ENCODE measurements around the gene BRK1. TPM values are rescaled to one million over a fixed set of nuclear protein-coding genes. Genes with fewer than 3 reads are reported as not detected.
"Not testable (repeated sequence)": the region's sequence is repeated elsewhere in the genome, so short reads cannot be mapped to it uniquely, and the experiment has no call there.

BRK1 gene
- total RNA-seq, 1 experiment from 2014 or later: 123 TPM

GRCh38 chr3:10091387-10091786 lies 24.1 kb upstream of the BRK1 start:
- intact Hi-C loops (cut with micrococcal nuclease; ENCODE audit: unreplicated experiment); DNase-seq (ENCODE audit: low spot score); H3K4me3 ChIP-seq (ENCODE audit: low read depth, low read length, poor library complexity, severe bottlenecking); H3K27ac ChIP-seq (ENCODE audit: low read depth, low read length, poor library complexity, severe bottlenecking); POLR2A ChIA-PET (ENCODE audit: low non-redundant PET); H3K27me3 ChIP-seq (replicated peaks; ENCODE audit: insufficient read depth, low read depth, low read length, poor library complexity); H3K4me1 ChIP-seq (ENCODE audit: insufficient read depth, low read length, poor library complexity, severe bottlenecking); BruUV-seq (replicated peaks); H3K9me3 ChIP-seq (ENCODE audit: low read depth, low read length, poor library complexity, severe bottlenecking); CTCF ChIA-PET: not testable (repeated sequence)
- peaks cover 56% of the 10 kb centered on the region for H3K36me3 ChIP-seq (ENCODE audit: insufficient read depth, low read length, poor library complexity, severe bottlenecking)

GRCh38 chr3:10093678-10094077 lies 21.8 kb upstream of the BRK1 start:
- no peak for DNase-seq (ENCODE audit: low spot score)
- no peak overlapping the region for H3K4me3 ChIP-seq (ENCODE audit: low read depth, low read length, poor library complexity, severe bottlenecking)
- TF ChIP-seq CTCF (conservative IDR thresholded peaks at IDR 0.05; ENCODE audit: low read depth, low read length): no peak
- no peak for TF ChIP-seq EZH2 (IDR thresholded peaks at IDR 0.05; ENCODE audit: borderline replicate concordance, low read depth, low read length, poor library complexity, severe bottlenecking)
- BruUV-seq (replicated peaks): no TSS peak
- H3K27me3 ChIP-seq (replicated peaks; ENCODE audit: insufficient read depth, low read depth, low read length, poor library complexity): no peaks in the 10 kb centered on the region
- ChIA-PET POLR2A (ENCODE audit: low non-redundant PET) (no interaction called here), CTCF (no interaction called here)
- no peaks in the 10 kb centered on the region for H3K4me1 ChIP-seq (ENCODE audit: insufficient read depth, low read length, poor library complexity, severe bottlenecking)
- intact Hi-C loops (cut with micrococcal nuclease; ENCODE audit: unreplicated experiment): no loop called here
- H3K27ac ChIP-seq (ENCODE audit: low read depth, low read length, poor library complexity, severe bottlenecking): no peak overlapping the region
- H3K9me3 ChIP-seq (ENCODE audit: low read depth, low read length, poor library complexity, severe bottlenecking): no peaks in the 10 kb centered on the region
- peaks cover 39% of the 10 kb centered on the region for H3K36me3 ChIP-seq (ENCODE audit: insufficient read depth, low read length, poor library complexity, severe bottlenecking)

- Histone ChIP-seq H3K27me3 (replicated peaks; ENCODE audit: insufficient read depth, low read depth, low read length, poor library complexity) (no peaks in the 10 kb centered on the region), H3K27ac (ENCODE audit: low read depth, low read length, poor library complexity, severe bottlenecking) (no peak overlapping the region), H3K4me3 (ENCODE audit: low read depth, low read length, poor library complexity, severe bottlenecking) (no peak overlapping the region), H3K36me3 (ENCODE audit: insufficient read depth, low read length, poor library complexity, severe bottlenecking) (peaks cover 23% of the 10 kb centered on the region), H3K9me3 (ENCODE audit: low read depth, low read length, poor library complexity, severe bottlenecking) (no peaks in the 10 kb centered on the region), H3K4me1 (ENCODE audit: insufficient read depth, low read length, poor library complexity, severe bottlenecking) (no peaks in the 10 kb centered on the region)
- DNase-seq (ENCODE audit: low spot score): no peak
- TF ChIP-seq CTCF (conservative IDR thresholded peaks at IDR 0.05; ENCODE audit: low read depth, low read length) (no peak), EZH2 (IDR thresholded peaks at IDR 0.05; ENCODE audit: borderline replicate concordance, low read depth, low read length, poor library complexity, severe bottlenecking) (no peak)
- BruUV-seq (replicated peaks): no TSS peak
- POLR2A ChIA-PET (ENCODE audit: low non-redundant PET): no interaction called here
- intact Hi-C loops (cut with micrococcal nuclease; ENCODE audit: unreplicated experiment): no loop called here
- CTCF ChIA-PET: no interaction called here
Observed at GRCh38 chr3:10099041-10099440, 16.4 kb upstream of the BRK1 start.

GRCh38 chr3:10106919-10107318 lies 8.6 kb upstream of the BRK1 start:
- BruUV-seq (replicated peaks): no TSS peak
- Histone ChIP-seq H3K4me1 (ENCODE audit: insufficient read depth, low read length, poor library complexity, severe bottlenecking) (no peaks in the 10 kb centered on the region), H3K4me3 (ENCODE audit: low read depth, low read length, poor library complexity, severe bottlenecking) (no peak overlapping the region), H3K36me3 (ENCODE audit: insufficient read depth, low read length, poor library complexity, severe bottlenecking) (no peaks in the 10 kb centered on the region), H3K27me3 (replicated peaks; ENCODE audit: insufficient read depth, low read depth, low read length, poor library complexity) (no peaks in the 10 kb centered on the region), H3K27ac (ENCODE audit: low read depth, low read length, poor library complexity, severe bottlenecking) (no peak overlapping the region), H3K9me3 (ENCODE audit: low read depth, low read length, poor library complexity, severe bottlenecking) (no peaks in the 10 kb centered on the region)
- DNase-seq (ENCODE audit: low spot score): no peak
- TF ChIP-seq EZH2 (IDR thresholded peaks at IDR 0.05; ENCODE audit: borderline replicate concordance, low read depth, low read length, poor library complexity, severe bottlenecking): no peak
- TF ChIP-seq CTCF (conservative IDR thresholded peaks at IDR 0.05; ENCODE audit: low read depth, low read length): no peak
- POLR2A ChIA-PET (ENCODE audit: low non-redundant PET): no interaction called here
- intact Hi-C loops (cut with micrococcal nuclease; ENCODE audit: unreplicated experiment): no loop called here
- CTCF ChIA-PET: no interaction called here
